NCI-H2196 treated with DMSO at 0.1 percent for 48 hours (cell line): ENCODE results near the gene DCHS1.

Source experiments
- DNase-seq: peaks from one replicate; lab custom pipeline; 2025; ENCODE audit not compliant: unreplicated experiment; lab: John Stamatoyannopoulos, UW

Gene DCHS1

GRCh38 chr11:6612213-6613041 is 43.2 kb downstream of the DCHS1 start, which contains the start of gene TAF10:
Gene TAF10 (minus strand): TSS chr11:6612216. CDS start chr11:6612189, 27 bp downstream.
- DNase-seq, result peak; percentile 94

GRCh38 chr11:6611963-6612212 is 43.7 kb downstream of the DCHS1 start:
- DNase-seq, result no peak

GRCh38 chr11:6611092-6611962 is 44.3 kb downstream of the DCHS1 start:
- DNase-seq, result no peak

- DNase-seq, result no peak
Measured at GRCh38 chr11:6610591-6610990, 45.0 kb downstream of the DCHS1 start.

- DNase-seq, result no peak
Measured at GRCh38 chr11:6609502-6610015, 46.0 kb downstream of the DCHS1 start.

GRCh38 chr11:6608726-6609501 is 46.7 kb downstream of the DCHS1 start:
- no peak for DNase-seq

GRCh38 chr11:6608011-6608410 is 47.6 kb downstream of the DCHS1 start:
- no peak for DNase-seq

GRCh38 chr11:6607190-6607795 is 48.3 kb downstream of the DCHS1 start:
- no peak for DNase-seq

- DNase-seq, result peak; percentile 85
Measured at GRCh38 chr11:6606471-6607189, 49.0 kb downstream of the DCHS1 start.

- no peak for DNase-seq
Measured at GRCh38 chr11:6604790-6605189, 50.8 kb downstream of the DCHS1 start.

GRCh38 chr11:6604081-6604626 is 51.5 kb downstream of the DCHS1 start:
- no peak for DNase-seq

- DNase-seq, result peak; percentile 90
Measured at GRCh38 chr11:6603287-6604080, 52.1 kb downstream of the DCHS1 start, which contains the start of the genes ILK and RRP8. Gene ILK (plus strand): TSS chr11:6603774. CDS start chr11:6604272, 498 bp downstream. Gene RRP8 (minus strand): TSS chr11:6603616. CDS start chr11:6603502, 114 bp downstream.

- DNase-seq, result no peak
Measured at GRCh38 chr11:6602096-6602940, 53.3 kb downstream of the DCHS1 start.

- no peak for DNase-seq
Measured at GRCh38 chr11:6601041-6601461, 54.6 kb downstream of the DCHS1 start.

- no peak for DNase-seq
Measured at GRCh38 chr11:6599881-6600390, 55.7 kb downstream of the DCHS1 start.

GRCh38 chr11:6599449-6599848 is 56.2 kb downstream of the DCHS1 start:
- DNase-seq, result no peak

GRCh38 chr11:6598555-6598954 is 57.1 kb downstream of the DCHS1 start:
- DNase-seq, result no peak
